Measurements from ENCODE around the gene VPS13D.

The VPS13D gene

DNA sequence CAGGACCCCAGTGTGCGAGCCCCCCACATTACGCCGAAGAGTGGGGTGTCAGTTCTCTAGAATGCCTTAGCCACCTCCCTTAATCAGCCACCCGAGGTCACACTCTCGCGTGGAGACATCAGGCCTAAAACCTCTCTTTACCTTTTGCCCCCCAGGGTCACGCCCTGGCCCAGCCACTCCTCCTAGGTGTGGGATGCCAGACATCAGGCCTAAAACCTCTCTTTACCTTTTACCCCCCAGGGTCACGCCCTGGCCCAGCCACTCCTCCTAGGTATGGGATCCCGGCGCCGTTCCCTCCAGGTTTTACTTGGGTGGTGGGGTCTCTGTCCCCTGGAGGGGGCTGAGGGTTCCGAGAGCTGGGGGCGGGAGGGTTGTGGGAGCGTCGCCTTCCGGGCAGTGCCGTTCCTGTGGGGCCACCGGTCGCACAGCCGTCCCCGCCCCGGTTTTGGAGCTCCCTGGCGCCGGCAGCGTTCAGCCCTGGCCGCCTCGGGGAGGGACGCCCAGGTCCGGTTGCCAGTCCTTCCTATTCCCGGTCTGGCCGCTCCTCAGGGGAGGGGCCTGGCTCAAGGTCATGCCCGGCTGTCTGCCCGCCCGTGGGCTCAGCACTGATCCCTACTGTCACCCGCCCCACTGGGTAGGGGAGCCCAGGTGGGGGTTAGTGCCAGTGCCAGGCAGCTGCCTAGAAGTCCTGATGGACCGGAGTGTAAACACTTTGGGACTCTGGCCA lies 882 bp downstream of the VPS13D start:
- DNase-seq (ENCODE audit: low spot score): no peak

DNA sequence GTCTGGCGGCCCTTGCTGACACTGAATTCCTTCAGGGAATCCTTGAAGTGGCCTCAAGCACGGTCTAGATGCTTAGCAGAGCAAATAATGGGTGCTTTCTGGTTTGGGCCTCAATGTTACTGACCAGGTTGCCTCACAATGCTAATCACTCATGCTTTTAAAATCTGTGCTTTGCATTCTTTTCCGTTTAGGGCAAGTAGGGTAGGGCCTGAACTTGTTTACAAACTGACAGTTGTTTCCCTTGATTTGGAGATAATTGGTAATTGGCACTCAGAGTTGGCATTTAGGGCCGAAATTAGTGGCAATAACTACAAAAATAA lies 1.4 kb downstream of the VPS13D start:
- no peak for DNase-seq (ENCODE audit: low spot score)

DNA sequence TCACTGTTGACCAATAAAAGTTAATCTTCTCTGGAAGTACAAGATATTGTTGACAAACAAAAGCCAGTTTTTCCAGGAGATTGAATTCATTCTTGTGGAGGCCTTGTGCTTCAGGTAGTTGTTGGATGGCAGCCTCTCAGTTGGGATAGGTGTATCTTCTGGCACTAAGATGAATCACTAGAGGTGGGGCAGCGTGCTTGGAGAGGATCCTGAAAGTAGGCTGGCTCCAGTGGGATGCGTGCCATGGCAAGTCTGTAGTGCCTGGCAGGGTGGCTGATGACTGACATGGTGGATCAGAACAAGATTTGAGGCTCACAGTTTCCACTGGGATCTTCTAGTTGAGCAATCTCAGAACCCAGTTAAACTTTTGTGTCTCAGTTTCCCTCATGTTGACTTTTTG lies 2.4 kb downstream of the VPS13D start:
- DNase-seq (ENCODE audit: low spot score): no peak

DNA sequence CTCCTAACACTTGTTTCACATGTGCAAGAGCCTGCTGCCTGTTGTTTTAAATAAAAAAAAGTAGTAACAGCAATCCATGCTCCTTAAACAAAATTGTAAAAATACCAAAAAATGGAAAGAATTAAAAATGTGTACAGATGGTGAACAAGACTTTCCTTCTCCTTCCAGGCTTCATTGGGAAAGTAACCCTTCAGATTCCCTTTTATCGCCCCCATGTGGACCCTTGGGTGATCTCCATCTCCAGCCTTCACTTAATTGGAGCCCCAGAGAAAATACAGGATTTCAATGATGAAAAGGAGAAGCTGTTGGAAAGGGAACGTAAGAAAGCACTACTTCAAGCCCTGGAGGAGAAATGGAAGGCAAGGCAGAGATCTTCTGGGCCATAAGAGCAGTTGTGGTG lies 14.2 kb downstream of the VPS13D start:
- DNase-seq (ENCODE audit: low spot score): no peak

DNA sequence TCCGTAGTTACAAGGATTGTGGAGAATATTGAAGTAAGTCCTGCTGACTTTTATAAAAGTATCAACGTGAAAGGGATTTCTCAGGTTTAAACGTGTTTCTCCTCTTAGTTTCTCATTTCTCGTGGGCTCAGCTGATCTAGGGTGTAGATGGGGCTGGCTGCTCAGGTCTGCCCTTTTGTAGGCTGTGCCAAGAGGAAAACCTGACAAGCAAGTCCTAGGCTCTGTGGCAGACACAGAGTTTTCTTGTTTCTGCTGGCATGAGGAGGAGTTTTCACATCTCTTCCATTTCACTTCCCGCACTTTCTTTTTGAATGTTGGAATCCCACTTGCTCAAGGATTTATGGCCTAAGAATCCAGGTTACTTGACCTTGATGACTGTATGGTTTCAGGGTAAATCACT lies 14.8 kb downstream of the VPS13D start:
- no peak for DNase-seq (ENCODE audit: low spot score)

DNA sequence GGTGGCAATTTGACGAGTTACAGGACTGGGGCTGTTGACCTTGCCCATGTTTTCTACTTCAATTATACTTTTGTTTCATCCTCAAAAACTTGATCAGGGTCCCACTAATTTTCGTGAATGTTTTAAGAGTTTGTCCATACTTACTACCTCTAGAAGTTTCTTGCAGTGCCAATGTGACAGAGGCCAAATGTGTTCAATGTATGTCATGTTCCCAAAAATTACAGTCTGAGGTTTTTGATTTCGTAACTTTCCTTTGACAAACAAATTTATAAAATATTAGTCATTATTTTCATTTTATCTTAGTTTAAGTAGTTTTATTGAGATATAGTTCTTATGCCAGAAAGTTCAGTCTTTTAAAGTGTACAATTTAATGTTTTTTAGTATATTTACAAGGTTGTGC lies 15.3 kb downstream of the VPS13D start:
- no peak for DNase-seq (ENCODE audit: low spot score)

DNA sequence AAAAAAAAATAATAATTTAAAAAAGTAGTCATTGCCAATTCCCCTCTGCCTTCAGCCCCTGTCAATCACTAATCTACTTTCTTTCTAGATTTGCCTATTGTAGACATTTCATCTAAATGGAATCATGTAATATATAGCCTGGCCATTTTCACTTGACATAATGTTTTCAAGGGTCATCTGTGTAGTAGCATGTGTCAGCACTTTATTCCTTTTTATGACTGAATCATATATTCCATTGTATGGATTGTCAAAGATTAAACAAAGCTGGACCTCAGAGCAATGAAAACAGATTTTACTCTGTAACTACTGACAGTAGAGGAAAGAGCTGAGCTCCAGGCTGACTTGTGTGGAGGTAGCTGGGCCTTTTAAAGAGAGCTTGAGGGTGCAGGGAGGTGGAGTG lies 15.9 kb downstream of the VPS13D start:
- DNase-seq (ENCODE audit: low spot score): no peak

DNA sequence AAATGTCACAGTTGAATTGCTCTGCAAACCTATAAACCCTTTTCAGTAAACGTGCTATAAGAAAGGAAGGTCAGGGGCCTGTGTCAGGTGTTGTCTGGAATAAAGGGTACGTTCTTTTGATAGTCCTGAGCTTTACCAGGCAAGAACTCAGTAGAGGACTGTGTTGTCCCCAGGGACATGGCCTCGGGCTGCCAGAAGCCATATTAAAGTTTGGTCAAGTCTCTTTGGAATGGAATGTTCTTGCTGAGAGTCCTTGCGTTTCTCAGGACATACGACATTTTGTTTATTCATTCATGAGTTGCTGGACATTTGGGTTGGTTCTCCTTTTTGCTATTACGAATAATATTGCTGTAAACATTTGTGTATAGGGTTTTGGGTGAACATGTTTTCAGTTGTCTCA lies 16.8 kb downstream of the VPS13D start:
- DNase-seq (ENCODE audit: low spot score): no peak

DNA sequence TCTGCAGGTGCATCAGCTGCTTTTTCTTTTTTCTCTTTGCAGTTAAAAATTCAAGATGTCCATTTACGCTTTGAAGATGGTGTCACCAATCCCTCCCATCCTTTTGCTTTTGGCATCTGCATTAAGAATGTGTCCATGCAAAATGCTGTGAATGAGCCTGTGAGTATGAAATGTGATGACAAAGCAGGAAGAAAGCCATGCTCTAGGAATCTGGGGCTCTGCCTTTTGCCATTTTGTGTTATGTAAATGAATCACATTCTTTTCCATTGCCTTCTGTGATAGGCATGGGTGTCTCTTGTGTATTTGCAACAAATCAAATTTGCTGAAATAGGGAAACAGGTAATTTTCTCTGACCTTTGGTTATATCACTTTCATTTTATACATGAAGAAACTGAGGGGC lies 19.4 kb downstream of the VPS13D start:
- DNase-seq (ENCODE audit: low spot score): no peak

DNA sequence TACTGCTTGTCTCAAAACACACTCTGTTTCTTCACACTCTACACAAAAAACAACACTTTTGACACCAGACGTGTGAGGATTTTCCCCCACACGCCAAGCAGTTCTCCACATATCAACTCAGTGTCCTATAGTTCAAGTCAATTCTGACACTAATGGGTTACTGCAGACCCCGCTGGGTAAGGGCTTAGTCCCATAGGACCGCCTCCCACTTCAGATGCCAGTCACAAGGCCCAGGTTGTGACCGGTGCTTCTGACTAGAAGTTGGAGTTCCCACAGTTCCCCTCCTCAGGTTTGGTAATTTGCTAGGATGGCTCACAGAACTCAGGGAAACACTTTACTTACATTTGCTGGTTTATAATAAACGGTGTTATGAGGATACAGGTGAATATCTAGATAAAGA lies 19.9 kb downstream of the VPS13D start:
- DNase-seq (ENCODE audit: low spot score): no peak

DNA sequence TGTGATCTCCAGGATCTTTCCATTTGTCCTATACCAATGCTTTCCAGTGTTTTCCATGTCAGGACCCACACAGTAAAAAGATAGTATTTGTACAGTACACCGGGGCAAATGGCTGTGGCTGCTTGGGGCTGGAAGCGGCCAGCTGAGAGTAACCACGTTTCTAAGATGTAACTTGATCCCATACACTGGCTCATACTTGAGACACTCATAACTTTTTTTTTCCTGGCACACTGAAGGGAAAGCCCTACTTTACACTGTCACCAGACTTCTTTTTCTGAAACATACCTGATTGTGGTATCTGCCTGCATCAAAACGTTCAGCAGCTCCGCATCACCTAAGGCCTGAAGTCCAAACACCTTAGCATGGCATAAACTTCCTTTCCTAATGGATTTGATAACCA lies 21.6 kb downstream of the VPS13D start:
- no peak for DNase-seq (ENCODE audit: low spot score)

DNA sequence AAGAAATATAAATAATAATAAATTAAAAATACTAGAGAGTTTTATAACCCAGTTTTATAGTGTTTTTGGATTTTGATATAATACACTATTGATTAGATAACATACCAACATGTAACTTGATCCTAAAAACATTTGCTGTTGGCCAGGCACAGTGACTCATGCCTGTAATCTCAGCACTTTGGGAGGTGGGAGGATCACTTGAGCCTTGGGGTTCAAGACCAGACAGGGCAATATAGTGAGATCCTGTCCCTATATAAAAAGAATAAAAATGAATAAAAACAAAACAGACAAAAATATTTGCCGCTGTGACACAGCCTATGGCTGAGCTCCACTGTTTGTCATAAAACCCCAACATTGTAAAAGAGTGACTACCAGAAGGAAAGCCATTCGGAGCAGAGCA lies 26.1 kb downstream of the VPS13D start:
- no peak for DNase-seq (ENCODE audit: low spot score)

DNA sequence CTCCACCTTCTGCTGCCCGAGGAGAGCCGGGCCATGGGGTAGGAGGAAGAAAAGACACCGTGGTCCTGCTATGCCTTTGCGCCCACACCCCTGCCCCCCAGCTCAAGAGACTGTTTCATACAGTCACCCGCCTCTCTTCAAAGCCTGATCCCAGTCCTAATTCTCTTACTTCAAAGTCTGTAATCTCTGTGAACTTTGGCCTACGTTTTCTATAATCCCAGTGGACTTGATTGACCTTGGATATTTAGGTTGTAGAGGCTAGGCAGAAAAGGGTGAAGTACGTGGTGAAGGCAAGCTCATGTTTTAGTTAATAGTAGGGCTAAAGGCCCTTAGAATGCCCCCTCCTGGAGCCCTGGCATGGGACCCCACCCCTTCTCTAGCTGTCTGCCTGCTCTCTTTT lies 28.4 kb downstream of the VPS13D start:
- no peak for DNase-seq (ENCODE audit: low spot score)

DNA sequence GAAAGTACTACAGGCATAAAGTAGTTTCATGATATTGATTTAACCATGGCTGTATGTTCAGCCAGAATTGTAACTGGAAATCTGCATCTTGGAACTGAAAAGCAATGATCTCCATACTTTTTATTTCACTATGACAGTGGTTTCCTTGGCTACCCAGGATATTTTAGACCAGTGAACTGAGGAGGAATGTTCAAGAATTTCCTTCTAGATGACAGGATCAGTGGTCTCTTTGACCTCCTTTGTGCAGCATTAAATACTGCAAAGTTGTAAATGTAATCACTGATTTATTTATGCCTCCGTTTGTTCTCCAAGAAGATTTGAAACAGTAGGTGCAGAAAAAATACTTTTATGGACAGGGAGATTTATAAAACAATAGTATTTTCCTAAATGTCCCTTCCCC lies 39.5 kb downstream of the VPS13D start:
- no peak for DNase-seq (ENCODE audit: low spot score)

DNA sequence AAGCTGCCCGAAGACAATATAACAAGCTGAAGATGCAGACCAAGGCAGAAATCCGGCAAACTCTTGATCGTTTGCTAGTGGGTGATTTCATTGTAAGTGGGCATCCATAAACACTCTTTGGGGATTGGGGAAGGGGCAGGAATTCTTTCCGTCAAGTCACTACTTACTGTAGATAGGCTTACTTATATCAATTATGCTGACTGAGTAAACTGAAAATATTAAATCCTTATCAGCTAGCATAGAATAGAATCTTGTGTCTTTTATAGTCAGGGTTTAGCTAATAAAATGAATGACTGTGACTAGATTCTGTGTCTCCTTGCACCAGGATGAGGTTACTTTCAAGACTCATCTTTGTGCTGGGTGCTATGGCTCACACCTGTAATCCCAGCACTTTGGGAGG lies 41.2 kb downstream of the VPS13D start:
- DNase-seq (ENCODE audit: low spot score): no peak

DNA sequence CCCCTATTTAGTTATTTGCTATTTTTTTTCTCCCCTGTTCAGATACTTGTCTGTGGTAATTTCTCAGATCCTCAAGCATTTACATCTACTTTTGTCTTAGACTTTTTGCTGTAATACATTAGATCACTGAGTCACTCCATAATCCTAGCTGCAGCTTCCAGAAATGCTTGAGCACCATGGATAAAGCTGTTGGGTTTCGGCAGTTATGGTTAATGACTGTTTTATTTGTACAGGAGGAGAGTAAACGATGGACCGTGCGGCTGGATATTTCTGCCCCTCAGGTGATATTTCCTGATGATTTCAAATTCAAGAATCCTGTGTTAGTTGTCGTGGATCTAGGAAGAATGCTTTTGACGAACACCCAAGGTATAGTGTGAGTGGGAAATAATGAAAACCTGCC lies 42.9 kb downstream of the VPS13D start:
- no peak for DNase-seq (ENCODE audit: low spot score)

DNA sequence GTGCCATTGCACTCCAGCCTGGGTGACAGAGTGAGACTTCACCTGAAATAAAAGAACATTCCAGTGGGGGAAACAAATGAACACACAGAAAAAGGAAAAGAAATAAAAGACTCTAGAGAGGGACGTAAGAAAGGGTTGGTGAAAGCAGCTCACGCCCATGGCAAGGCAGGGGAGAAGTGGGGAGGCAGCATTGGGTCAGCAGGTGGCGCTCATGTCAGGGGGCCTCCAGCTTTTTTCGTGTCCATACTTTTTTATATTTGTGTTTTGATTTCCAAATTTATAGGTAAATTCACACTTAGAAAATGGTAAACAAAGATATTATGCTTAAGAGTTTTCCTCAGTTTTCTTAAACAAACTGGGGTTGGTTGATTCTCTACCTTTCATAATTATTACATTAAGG lies 45.5 kb downstream of the VPS13D start:
- DNase-seq (ENCODE audit: low spot score): no peak

DNA sequence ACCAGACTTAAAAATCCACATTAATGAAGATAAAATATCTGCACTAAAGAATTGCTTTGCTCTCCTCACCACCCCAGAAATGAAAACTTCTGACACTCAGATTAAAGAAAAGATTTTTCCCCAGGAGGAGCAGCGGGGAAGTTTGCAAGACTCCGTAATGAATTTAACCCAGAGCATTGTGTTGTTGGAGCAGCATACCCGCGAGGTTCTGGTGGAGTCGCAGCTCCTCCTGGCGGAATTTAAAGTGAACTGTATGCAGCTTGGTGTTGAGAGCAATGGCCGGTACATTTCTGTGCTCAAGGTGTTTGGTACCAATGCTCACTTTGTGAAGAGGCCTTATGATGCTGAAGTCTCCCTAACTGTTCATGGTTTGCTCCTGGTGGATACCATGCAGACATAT lies 46.4 kb downstream of the VPS13D start:
- DNase-seq (ENCODE audit: low spot score): no peak

DNA sequence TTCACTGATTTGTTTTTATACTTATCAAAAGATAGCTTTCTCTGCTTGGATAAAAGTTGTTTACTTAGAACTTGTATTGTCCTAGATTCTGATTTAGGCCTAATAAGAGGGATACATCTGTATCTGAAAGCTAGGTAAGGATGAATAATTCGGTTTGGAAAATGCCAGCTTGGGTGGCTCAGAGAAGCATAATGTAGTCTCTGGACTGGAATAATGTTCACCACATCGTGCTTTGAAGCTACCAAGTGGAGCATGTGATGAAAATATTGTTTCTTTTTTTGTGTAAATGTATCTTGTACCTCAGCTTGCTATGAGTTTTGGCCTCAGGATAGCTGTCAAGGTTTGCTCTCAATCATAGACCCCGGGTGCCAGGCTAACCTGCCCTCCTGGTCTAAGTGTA lies 49.2 kb downstream of the VPS13D start:
- DNase-seq (ENCODE audit: low spot score): no peak

DNA sequence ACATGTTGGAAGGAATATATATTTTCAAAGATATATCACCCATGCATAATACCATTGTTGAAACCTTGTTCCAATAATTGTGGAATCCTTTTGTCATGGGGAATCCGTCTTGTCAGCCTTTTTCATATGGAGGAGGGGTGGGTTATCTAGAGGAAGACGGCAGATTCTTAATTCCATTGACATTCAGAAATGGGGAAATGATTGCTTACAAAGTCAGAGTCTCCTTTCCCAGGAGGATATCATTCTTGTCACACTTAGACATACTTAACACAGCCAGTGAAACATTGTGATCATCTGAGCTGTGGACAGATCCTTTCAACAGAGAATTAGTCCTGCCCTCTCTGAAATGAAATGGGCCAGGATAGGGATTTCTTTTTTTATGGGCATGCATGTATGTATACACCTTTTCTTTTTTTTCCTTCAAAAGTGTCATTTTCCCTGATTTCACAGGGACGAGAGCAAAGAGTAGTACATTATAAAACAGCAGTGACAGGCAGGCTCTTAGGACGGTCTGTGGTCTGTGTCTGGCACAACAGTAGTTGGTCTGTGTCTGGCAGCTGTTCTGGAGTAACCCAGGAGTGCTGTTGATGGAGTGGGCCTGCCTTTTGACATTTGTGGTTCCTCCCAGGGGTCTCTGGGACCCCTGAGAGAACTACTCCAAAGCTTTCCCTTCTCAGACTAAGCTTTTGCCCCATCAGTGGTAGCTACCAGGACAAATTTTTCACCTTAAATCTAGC lies 50.1 kb downstream of the VPS13D start:
- no peak for DNase-seq (ENCODE audit: low spot score)

DNA sequence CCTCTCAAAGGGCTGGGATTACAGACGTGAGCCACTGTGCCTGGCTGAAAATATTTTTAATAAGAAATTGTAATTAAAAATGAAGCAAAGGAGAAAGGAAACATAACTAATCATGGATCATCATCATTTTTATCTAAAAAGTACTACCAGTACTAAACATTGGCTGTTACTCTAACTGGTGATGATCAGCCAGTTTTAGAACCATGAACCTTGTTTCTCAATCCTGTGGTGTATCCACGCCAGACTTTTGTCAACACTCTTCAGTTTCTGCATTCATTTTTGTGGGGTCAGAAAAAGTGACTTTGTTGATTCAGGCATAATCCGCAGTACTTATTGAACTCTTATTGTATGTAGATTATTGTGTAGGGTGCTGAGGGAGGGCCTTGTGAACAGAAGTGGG lies 52.3 kb downstream of the VPS13D start:
- no peak for DNase-seq (ENCODE audit: low spot score)

DNA sequence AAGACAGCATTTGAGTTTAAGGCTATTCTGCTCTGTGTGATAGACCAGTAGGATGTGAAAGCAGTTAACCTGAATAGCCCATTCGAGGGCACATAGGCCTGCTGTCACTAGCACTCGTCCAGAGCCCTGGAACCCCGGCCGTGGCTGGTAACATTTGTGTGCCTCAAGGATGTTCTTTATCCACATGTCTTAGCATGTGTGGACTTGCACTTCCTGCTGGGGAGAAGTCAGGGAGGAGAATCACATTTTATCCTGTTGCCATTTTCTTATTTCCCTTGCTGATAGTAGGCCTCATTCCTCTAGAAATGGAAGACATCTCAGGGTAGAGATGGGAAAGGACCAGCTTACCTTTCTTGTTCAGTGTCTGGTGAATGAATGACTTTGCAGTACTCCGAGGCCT lies 54.7 kb downstream of the VPS13D start:
- DNase-seq (ENCODE audit: low spot score): no peak

DNA sequence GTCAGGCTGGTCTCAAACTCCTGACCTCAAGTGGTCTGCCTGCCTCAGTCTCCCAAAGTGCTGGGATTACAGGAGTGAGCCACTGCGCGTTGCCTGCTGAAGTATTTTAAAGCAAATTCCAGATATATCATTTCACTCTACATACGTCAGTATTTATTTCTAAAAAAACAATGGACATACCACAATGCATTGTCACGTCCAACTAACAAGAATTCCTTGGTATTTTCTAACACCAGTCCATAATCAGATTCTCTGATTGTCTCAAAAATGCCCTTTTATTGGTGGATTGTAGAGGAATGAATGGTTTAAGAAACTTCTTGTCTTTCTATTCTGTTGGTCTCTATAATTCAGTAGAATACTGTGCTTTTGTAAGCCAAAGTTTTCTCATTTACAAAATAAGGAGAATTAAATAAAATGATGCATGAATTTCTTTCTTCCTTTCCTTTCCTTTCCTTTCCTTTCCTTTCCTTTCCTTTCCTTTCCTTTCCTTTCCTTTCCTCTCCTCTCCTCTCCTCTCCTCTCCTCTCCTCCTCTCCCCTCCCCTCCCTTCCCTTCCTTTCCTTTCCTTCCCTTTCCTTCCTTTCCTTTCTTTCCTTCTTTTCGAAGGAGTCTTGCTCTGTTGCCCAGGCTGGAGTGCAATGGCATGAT lies 55.8 kb downstream of the VPS13D start:
- DNase-seq (ENCODE audit: low spot score): no peak
